Immature natural killer cell (primary cell): ENCODE data around the gene BRPF3. TPM values are rescaled to one million over a fixed set of nuclear protein-coding genes. Genes with fewer than 3 reads are reported as not detected.

Experiments used
- DNase-seq, 3 donors: peaks; one replicate each; pipeline ENCODE4 v3.0.0; 2022; ENCODE audit warnings: mixed read lengths in 1 of 3
- H3K27ac Mint-ChIP-seq, 6 donors: one replicate each; pipeline ENCODE4 v1.8.0; 2020; ENCODE audit warnings: mixed read lengths in 6 of 6, mild to moderate bottlenecking in 5 of 6, inconsistent platforms in 4 of 6, moderate library complexity in 3 of 6
- H3K27me3 Mint-ChIP-seq, 3 donors: one replicate each; pipeline ENCODE4 v1.8.0; 2020 to 2021; ENCODE audit warnings: low read depth in 3 of 3, mild to moderate bottlenecking in 3 of 3, mixed read lengths in 3 of 3, moderate library complexity in 3 of 3, inconsistent platforms in 1 of 3
- H3K36me3 Mint-ChIP-seq, 3 donors: one replicate each; pipeline ENCODE4 v1.8.0; 2020; ENCODE audit warnings: mixed read lengths in 3 of 3, inconsistent platforms in 2 of 3, mild to moderate bottlenecking in 2 of 3
- H3K4me1 Mint-ChIP-seq, 2 donors: one replicate each; pipeline ENCODE4 v1.8.0; 2020; ENCODE audit warnings: inconsistent platforms in 2 of 2, mild to moderate bottlenecking in 2 of 2, mixed read lengths in 2 of 2, moderate library complexity in 1 of 2
- H3K4me3 Mint-ChIP-seq, 5 donors: one replicate each; pipeline ENCODE4 v1.8.0; 2020; ENCODE audit warnings: mild to moderate bottlenecking in 5 of 5, mixed read lengths in 5 of 5, inconsistent platforms in 3 of 5, moderate library complexity in 3 of 5
- H3K9me3 Mint-ChIP-seq, 6 donors: one replicate each; pipeline ENCODE4 v1.8.0; 2020; ENCODE audit warnings: mild to moderate bottlenecking in 6 of 6, mixed read lengths in 6 of 6, inconsistent platforms in 4 of 6, moderate library complexity in 3 of 6
- polyA plus RNA-seq, 3 donors: library from polyadenylated mRNA; unstranded; fragments of 300-500 nt; fragmentation: Illumina TruSeq; gene quantifications; one replicate each; pipeline ENCODE4 v1.2.3, GENCODE V29; 2021

The BRPF3 gene
- polyA plus RNA-seq, 3 donors from 2014 or later: 3.0 to 13.7 (median 4.1) TPM

DNA sequence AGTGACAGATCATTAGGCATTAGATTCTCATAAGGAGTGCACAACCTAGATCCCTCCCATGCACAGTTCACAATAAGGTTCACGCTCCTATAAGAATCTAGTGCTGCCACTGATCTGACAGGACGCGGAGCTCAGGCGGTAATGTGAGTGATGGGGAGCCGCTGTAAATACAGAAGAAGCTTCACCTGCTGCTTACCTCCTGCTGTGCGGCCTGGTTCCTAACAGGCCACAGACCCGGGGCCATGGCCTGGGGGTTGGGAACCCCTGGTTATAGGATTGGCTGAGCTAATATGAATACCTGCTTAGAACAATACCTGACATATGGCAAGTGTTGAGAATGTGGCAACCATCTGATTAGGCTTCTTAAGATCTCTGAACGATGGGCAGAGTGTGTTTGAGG lies 75.7 kb downstream of the BRPF3 start:
- Mint-ChIP-seq H3K27me3 (peaks cover 4 to 19% (median 4%) of the 10 kb centered on the region in 3 donors), H3K4me1 (no peaks in the 10 kb centered on the region), H3K4me3 (no peak overlapping the region), H3K27ac (no peak overlapping the region), H3K36me3 (peaks cover 0 to 4% (median 0%) of the 10 kb centered on the region in 3 donors), H3K9me3 (no peaks in the 10 kb centered on the region)
- DNase-seq: no peak

DNA sequence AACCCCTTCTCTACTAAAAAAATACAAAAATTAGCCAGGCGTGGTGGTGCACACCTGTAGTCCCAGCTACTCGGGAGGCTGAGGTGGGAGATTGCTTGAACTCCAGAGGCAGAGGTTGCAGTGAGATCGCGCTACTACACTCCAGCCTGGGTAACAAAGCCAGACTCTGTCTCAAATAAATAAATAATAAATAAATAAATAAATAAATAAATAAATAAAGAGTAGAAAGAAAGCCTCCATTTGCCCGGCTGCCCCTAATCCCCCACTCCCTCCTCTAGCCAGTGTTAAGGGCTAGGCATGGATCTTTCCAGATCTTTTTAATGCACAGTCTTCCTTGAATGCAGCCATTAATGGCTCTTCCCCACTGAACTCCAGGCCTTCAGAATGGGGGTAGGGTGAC lies 76.5 kb downstream of the BRPF3 start:
- Mint-ChIP-seq H3K9me3 (no peaks in the 10 kb centered on the region), H3K27me3 (peaks cover 3 to 19% (median 4%) of the 10 kb centered on the region in 3 donors), H3K27ac (no peak overlapping the region), H3K36me3 (peaks cover 0 to 3% (median 0%) of the 10 kb centered on the region in 3 donors), H3K4me3 (no peak overlapping the region), H3K4me1 (no peaks in the 10 kb centered on the region)
- no peak for DNase-seq

DNA sequence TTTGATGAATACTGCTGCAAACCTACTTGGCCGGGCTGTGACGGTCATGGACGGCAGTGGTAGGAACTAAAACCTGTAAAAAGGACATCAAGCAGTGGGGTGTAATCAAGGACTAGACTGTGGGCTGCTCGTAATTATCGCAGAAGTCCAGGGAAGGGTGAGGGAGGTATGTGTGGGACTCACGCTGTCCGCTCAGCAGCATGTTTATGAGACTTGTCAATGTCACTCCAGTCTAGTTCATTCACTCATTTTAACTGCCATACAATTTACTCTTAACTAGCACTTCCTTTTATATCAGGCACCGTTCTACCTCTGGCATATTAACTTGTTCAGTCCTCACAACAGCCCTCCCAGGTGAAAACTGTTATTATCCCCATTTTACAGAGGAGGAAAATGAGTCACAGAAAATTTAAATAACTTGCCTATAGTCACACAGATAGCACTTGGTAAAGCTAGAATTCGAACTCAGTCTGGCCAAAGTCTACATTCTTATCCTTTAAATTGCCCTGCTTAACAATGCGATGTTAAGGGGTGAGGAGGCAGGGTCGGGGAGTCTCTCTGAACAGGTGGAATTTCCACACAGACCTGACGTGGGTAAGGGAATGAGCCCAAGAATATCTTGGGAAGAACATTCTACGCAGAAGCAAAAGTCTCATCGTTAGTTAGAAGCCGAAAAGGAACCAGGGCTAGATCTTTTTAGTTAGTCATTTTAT lies 77.4 kb downstream of the BRPF3 start:
- H3K4me3 Mint-ChIP-seq: no peak overlapping the region

DNA sequence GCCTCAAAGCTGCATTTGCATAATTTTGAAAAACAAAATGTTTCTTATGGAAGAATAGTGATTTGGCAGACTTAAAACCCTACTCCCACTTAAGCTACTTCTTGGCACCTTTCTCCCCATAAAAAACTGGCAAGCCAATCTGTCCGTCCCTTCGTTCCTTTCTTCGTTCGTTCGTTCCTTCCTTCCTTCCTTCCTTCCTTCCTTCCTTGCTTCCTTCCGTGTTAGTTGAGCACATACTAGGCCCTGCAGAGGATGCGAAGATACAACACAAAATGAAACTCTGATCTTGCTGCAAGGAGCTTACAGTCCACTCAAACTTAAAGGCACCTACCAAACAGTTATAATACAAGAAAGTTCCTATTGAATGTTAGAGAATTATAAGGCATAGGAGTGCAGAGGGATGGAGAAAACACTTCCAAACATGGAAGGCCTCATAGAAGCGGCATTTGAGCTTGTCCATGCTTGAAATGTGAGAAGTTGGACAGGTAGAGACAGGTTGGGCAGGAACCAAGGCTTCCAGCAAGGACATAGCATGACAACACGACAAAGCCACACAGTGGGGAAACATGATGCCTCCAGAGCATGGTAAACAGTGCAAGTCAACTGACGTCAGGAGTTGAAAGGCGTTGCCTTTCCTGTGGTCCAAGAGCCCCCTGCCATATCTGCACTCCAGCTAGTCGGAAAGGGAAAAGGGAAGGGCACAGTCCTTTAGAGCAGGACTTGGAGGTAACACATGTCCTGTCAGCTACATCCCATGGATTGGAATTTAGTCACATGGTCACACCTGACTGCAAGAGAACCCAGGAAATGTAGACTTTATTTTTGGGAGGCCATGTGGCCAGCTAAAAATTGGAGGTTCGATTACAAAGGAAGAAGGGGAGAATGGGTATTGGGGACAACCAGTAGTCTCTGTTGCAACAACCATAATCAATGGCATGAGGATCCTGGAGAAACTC lies 80.3 kb downstream of the BRPF3 start:
- peaks cover 0 to 3% (median 0%) of the 10 kb centered on the region in 3 donors for H3K36me3 Mint-ChIP-seq
- H3K9me3 Mint-ChIP-seq: no peaks in the 10 kb centered on the region
- H3K27ac Mint-ChIP-seq: no peak overlapping the region
- peaks cover 4 to 16% (median 8%) of the 10 kb centered on the region in 3 donors for H3K27me3 Mint-ChIP-seq
- no peaks in the 10 kb centered on the region for H3K4me1 Mint-ChIP-seq
- no peak overlapping the region for H3K4me3 Mint-ChIP-seq
- DNase-seq: no peak

More for the DNA sequence above, 77.4 kb downstream of the BRPF3 start:
- Mint-ChIP-seq H3K4me1 (no peaks in the 10 kb centered on the region), H3K36me3 (peaks cover 0 to 3% (median 0%) of the 10 kb centered on the region in 3 donors), H3K27me3 (peaks cover 2 to 16% (median 4%) of the 10 kb centered on the region in 3 donors), H3K27ac (no peak overlapping the region), H3K9me3 (no peaks in the 10 kb centered on the region)
- no peak for DNase-seq

DNA sequence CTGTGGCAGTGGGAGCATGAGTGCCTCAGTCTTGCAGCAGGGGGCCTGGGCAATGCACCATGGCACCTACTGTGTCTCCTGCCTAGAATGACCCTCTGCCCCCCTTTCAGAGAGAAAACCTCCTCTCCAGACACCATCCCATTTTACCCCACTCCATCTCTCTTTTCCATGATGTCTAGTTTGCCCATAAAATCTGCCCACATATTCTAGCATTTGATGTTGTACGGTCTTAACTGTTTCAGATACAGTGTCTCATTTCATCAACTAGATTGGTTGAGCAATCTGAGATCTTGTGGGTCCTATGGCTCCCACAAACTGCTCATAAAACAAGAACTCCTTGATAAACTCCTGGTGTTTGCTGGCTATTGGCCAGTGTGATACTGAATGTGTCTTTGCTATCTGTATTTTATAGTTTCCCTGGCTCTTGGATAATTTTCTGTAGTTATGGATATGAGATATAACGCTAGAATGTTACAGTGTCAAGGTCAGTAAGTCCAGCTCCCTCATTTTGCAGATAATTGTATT lies 81.5 kb downstream of the BRPF3 start:
- H3K36me3 Mint-ChIP-seq: peaks cover 0 to 3% (median 0%) of the 10 kb centered on the region in 3 donors
- no peak overlapping the region for H3K4me3 Mint-ChIP-seq
- H3K4me1 Mint-ChIP-seq: no peaks in the 10 kb centered on the region
- H3K27me3 Mint-ChIP-seq: peaks cover 4 to 13% (median 8%) of the 10 kb centered on the region in 3 donors
- DNase-seq: no peak
- no peak overlapping the region for H3K27ac Mint-ChIP-seq
- H3K9me3 Mint-ChIP-seq: no peaks in the 10 kb centered on the region

DNA sequence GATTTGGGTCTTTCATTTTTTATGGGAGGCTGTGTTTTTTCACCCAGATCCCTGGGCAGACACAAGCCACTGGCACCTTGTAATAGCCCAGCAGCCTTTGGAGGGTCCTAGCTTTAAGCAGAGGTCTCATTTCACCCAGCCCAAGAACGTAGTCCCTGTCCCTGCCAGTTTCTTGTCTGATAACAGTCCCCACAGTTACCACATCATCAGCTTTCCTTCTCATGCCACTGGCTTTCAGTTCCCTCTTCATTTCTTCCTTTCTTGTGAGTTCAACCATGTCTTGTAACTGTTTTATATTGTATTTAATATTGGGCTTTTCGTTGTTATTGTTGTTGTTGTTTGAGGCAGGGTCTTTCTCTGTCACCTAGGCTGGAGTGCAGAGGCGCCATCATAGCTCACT lies 83.9 kb downstream of the BRPF3 start:
- Mint-ChIP-seq H3K4me1 (no peaks in the 10 kb centered on the region), H3K27ac (no peak overlapping the region), H3K27me3 (peaks cover 8 to 14% (median 9%) of the 10 kb centered on the region in 3 donors), H3K36me3 (peaks cover 0 to 3% (median 0%) of the 10 kb centered on the region in 3 donors), H3K9me3 (no peaks in the 10 kb centered on the region), H3K4me3 (no peak overlapping the region)
- DNase-seq: no peak

DNA sequence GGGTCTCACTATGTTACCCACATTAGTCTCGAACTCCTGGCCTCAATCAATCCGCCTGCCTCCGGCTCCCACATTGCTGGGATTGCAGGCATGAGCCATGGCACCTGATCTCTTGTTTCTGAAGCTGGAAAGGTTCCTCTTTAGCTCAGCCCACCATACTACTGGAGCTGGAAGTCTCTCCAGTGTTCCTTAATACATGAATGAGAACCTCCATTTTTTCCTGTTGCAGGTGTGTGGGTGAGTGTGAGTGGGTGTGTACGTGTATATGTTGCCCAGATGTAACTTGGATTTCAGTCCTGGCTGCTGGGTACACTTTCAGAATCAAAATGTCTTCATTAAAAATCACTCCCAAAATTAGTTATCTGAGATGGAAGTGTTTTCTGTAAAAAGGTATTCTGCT lies 84.4 kb downstream of the BRPF3 start:
- H3K27ac Mint-ChIP-seq: no peak overlapping the region
- H3K4me3 Mint-ChIP-seq: no peak overlapping the region
- peaks cover 8 to 14% (median 10%) of the 10 kb centered on the region in 3 donors for H3K27me3 Mint-ChIP-seq
- H3K4me1 Mint-ChIP-seq: no peaks in the 10 kb centered on the region
- DNase-seq: no peak
- peaks cover 0 to 3% (median 0%) of the 10 kb centered on the region in 3 donors for H3K36me3 Mint-ChIP-seq
- H3K9me3 Mint-ChIP-seq: no peaks in the 10 kb centered on the region

Other genes with a start within 250 kb of the BRPF3 start
- gene SLC26A8, start 172.1 kb upstream of the BRPF3 start, polyA plus RNA-seq: not detected
- gene MAPK14, start 168.9 kb upstream of the BRPF3 start, polyA plus RNA-seq: 10 to 100 TPM; 34.4 to 71.8 (median 44.6) TPM
- gene MAPK13, start 66.2 kb upstream of the BRPF3 start, polyA plus RNA-seq: 10 to 100 TPM; 35.2 to 52.1 (median 38.4) TPM
- not detected for gene PNPLA1, start 73.3 kb downstream of the BRPF3 start, polyA plus RNA-seq
- gene BNIP5, start 140.1 kb downstream of the BRPF3 start, polyA plus RNA-seq: not detected
- gene ETV7, start 190.9 kb downstream of the BRPF3 start, polyA plus RNA-seq: 1 to 10 TPM in 1 of 3 donors, not detected in 2; 2.0 TPM
- under 1 TPM in 2 of 3 donors, not detected in 1; 0.09 TPM for gene PXT1, start 246.1 kb downstream of the BRPF3 start, polyA plus RNA-seq
- gene KCTD20, start 246.3 kb downstream of the BRPF3 start, polyA plus RNA-seq: 10 to 100 TPM; 41.1 to 50.5 (median 47.5) TPM